Measurements from ENCODE around the gene CRIP2. TPM values are rescaled to one million over a fixed set of nuclear protein-coding genes. Genes with fewer than 3 reads are reported as not detected.

Gene CRIP2
- polyA plus RNA-seq, 1 donor, result 256 TPM

DNA sequence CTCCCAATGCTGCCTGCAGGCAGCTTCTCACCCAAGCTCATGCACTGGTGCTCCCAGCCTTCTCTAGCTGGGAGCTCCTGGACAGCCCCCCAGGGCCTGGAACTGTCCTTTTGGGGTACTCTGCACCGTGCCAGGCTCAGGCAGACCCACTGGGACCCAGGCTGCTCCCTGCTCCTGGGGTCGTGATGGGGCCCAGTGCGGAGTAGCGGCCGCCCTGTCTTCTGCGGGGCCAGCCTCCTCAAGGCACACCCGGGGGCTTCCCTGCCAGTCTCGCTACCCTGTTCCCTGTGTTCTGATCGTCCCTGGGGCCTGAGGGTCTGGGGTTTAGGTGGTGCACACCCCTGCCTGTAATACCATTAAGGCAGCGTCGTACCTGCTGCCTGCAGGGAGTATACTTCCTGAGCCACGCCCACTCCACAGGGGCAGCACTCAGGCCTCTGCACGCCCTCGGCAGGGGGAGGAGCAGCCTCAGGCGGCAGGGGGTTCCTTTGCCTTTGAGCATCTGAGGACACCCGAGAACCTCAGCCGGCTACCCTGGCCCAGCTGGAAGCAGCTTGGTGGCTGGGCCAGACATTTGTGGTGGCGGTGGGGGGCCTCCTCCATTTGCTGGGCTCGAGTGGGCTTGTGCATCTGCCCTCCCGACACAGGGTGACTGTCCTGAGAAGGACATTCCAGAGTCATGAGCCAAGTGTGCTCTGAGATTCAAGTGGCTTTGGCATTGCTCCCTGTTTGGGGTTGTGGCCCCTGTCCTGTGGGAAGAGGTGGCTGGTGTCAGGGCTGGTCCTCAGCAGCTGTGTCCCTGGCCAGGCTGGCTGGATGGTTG lies 9.2 kb upstream of the CRIP2 start:
- no peak for DNase-seq

DNA sequence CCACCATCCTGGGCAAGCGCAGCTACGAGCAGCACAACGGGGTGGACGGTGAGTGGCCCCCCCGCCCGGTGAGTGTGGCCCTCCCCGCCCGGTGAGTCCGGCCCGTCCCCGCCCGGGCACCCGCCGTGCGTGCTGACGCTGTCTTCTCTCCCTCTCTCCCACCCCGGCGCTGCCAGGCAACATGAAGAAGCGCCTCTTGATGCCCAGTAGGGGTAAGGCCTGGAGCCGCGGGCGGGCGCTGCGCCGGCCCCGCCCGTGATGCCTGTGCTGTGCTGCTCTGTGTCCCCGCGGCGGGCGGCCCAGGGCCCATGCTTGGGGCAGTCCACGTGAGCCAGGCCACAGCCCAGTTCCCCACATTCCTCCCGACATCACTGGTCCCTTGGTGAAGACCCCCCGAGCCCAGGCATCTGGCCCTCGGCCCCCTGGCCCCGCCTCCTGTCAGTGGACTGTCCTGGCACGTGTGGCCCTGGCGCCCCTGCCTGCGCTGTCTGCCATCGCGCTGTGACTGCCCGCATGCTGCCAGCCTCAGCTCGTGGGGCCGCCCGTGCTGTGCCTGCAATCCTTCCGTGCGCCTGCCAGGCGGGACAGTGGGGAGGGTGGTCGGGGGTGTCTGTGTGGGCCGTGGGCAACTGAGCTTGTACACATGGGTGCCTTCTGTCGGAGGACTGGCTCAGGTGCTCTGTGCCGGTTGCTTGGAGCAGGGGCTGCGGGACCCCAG lies 7.9 kb upstream of the CRIP2 start:
- no peak for DNase-seq

DNA sequence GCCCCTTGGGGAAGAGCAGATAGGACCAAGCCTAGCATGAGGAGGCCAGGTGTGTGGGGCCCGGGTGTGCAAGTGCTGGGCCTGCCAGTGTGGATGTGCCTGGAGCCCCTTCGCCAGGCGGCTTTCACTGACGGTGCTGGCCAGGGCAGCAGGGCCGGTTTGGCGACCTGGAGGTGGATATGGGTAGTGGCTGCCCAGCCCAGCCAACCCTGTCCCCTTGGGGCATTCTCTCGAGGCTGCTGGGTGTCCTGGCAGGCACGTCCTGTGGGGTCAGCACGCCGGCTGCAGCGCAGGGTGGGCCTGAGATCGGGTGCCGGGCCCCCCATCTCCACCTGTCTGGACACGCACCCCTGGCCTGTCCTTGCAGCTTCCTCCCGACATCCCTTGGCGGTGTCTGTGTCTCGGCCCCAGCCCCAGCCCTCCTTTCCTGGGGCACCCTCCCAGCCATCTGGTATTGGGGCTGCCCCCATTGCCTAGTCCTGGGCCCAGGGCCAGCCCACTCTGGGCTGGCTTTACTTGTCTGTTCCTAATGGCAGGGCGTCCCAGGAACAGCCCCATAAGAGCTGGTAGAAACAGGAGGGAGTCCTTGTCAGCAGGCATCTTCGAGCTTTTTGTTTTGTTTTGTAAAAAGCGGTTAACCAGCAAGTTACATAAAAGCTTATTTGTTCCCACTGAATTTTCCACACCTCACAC lies 7.2 kb upstream of the CRIP2 start:
- DNase-seq, result no peak

DNA sequence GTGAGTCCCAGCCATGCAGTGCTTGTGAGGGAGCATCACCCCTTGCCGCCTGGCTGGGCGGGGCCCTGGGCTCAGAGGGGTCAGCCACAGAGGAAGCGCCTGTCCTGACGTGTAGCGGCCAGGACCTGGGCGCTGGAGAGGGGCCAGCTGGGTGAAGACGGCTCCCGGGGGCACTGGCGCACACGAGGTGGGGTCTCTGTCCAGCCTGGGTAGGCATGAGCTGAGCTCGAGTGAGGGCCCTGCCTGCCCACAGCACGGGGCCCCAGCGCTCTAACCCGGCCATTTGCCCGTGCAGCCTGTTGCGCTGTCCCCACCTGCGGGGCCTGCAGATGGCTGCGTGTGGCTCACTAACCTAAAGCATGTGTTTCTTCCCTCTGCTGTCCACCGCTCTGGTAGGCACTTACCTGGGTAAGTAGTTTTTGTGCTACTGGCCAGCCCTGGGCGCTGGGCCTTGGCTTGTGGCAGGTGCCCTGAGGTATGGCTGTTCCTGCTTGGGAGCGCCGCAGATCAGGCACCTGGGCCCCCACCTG lies 6.6 kb upstream of the CRIP2 start:
- no peak for DNase-seq

DNA sequence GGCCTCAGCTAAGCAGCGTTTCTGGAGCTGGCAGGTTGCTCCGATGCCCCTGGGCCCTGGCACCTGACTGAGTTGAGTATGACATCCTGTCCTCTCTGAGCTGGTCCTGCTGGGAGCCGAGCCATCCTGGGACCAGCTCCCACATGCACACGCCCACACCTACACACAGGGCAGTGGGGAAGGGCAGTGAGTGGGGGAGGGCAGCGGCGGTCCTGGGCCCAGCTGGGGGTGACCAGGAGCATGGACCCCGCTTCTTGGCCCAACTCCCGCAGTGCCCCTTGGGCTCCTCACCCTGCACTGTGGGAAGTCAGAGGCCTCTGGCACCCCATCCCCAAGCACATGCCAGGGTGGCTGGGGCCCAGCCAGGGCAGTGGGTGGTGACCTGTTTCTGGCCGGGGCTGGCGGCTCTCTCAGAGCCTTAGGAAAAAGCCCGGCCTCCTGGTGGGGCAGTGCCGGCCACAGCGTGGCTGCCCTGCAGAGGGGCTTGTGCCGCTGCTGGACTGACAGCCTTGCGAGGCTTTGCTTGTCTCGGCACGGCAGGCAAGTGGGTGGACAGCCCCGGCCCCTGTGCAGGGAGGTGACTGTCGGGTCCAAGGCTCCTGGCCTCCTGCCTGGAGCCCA lies 5.9 kb upstream of the CRIP2 start:
- no peak for DNase-seq

DNA sequence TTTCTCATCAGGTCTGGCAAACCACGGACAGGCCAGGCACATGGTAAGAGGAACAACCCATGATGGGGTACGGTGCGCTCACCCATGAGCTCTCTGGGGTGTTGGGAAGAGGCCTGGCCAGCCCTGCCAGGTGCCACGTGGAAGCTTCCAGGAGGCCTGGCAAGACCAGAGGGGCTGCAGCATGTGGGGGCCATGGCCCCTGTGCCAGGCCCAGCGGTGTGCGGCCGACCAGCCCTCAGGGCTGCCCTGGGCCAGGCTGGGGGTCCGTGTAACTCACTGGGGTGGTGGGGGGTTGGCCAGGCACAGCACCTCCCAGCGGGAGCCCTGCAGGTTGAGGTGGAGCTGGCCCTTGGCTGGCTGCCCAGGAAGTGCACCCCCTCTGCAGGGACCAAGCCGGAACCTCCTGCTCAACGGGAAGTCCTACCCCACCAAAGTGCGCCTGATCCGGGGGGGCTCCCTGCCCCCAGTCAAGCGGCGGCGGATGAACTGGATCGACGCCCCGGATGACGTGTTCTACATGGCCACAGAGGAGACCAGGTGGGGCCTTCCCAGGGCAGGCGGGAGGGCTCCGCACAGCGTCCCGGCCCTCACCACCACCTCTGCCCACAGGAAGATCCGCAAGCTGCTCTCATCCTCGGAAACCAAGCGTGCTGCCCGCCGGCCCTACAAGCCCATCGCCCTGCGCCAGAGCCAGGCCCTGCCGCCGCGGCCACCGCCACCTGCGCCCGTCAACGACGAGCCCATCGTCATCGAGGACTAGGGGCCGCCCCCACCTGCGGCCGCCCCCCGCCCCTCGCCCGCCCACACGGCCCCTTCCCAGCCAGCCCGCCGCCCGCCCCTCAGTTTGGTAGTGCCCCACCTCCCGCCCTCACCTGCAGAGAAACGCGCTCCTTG lies 4.9 kb upstream of the CRIP2 start:
- DNase-seq, result no peak

DNA sequence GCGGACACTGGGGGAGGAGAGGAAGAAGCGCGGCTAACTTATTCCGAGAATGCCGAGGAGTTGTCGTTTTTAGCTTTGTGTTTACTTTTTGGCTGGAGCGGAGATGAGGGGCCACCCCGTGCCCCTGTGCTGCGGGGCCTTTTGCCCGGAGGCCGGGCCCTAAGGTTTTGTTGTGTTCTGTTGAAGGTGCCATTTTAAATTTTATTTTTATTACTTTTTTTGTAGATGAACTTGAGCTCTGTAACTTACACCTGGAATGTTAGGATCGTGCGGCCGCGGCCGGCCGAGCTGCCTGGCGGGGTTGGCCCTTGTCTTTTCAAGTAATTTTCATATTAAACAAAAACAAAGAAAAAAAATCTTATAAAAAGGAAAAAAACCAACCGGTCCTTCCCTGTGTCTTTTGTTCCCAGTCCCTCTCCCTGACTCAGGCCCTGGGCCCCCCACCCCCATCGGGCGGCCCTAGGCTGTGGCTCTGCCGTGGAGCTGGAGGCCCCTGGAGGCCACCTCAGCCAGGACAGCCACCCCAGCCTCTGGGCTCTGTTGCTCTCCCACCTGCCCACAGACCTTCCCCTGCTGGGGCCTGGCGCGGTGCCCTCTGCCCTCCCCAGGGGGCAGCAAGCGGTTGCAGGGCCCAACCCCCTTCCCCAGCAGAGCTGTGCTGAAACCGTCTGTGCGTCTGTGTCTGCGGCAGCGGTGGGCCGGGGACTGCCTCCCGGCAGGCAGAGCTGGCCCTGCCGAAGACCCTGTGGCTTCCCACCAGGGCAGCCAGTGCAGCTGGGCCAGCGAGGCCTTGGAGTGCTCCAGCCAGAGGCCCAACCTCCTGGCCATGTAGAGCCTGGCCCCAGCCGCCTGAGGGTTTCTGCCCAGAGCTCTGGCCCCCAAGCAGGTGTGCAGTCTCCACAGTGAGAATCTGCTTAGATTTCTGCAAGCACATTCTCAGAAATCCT lies 4.0 kb upstream of the CRIP2 start:
- no peak for DNase-seq

DNA sequence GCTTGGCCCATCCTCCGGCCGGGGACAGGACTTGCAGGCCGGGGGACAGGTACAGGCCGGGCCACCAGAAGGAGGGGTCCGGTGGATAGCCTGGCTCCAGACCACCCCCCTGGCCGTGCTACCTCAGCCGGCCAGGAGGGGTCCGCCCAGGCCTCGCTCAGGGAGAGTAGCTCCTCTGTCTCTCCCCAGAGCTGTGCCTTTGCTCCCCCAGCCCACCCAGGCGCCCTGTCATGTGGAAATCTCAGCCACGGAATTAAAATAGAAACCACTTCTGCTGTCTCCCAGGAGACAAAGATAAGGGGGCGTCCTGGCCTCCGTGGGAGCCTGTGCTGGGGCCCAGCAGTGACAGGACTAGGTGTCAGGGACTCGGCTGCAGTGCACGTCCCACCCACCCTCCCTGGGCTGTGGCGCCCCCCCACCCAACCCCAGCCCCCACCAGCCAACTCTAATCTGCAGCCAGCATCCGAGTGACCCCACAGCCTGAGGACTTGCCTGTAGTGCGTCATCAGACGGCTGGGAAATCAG lies 3.3 kb upstream of the CRIP2 start:
- DNase-seq, result no peak

DNA sequence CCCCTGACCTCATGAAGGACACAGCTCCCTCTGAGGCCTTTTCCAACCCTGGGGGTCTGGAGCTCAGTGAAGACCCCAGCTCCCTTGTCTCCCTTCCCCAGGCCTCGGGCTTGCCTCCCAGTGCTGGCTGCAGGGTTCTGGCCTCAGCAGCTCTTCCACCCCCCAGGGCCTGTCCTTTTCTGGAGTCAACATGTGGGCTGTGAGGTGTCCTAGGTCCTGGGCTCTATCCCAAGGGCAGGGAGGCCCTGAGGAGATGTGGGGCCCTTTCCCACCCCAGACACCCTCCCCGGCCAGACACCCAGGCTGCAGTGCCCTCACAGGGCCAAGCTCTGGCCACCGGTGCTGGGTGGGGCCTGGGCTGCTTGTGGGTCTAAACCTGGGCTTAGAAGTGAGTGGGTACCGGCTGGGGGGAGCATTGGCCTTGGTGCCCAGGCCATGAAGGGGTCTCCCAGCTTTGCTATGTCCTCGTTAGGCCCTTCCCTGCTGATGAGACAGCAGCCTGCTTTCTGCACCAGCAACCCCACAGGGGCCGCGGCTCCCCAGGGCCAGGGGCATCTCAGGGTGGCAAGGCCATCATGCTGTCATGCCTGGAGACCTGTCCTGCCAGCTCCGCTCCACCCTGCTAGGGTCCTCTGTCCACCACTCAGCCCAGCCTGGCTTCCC lies 2.7 kb upstream of the CRIP2 start:
- DNase-seq, result no peak

DNA sequence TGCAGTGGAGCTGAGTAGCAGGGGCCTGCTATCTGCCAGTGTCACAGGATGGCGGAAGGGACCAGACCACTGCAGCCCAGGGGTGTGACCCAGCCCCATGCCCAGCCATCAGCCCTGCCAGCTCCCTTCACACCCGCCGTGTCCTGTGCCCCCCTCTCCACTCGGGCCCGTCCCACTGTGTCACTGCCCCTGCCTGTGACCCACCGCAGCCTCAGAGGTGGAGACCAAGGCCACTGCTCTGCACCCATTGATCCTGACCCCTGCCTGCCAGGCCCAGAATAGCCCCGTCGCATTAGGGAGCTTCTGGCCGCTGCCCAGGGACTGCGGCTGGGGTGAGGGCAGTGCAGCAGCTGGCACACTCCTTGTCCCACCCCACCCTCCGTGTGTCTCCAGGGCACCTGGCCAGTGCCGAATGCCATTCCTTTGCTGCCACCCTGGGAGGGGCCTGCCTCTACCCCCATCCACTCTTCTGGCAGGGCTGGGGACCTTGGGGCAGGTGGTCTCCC lies 2.1 kb upstream of the CRIP2 start:
- DNase-seq, result no peak

DNA sequence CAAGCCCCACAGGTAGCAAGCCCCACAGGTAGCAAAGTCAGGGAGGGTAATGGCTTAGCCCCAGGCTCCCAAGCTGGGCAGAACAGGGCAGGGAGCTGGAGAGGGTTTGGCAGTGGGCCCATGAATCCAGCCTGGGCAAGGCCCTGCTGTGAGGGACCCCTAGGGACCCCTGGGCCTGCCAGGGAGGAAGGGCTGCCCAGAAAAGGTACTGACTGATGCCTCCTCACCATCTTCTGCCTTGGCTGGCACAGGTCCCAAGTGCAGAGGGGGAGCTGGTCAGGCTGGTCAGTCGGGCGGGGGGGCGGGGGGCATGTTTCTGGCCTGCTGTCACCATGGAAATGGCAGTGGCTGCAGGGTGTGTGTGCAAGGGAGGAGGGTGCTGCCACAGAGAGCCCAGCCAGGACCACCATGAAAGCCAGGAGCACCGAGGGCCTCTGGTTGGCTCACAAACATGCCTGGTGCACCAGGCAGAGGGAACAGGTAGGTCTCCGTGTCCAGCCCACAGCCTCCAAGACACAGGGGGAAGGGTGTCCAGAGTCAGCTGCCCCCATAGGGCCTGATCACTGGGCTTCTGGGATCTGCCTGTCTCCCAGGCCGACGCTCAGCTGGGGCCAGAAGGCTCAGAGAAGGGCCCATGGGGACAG lies 1.5 kb upstream of the CRIP2 start:
- DNase-seq, result no peak

DNA sequence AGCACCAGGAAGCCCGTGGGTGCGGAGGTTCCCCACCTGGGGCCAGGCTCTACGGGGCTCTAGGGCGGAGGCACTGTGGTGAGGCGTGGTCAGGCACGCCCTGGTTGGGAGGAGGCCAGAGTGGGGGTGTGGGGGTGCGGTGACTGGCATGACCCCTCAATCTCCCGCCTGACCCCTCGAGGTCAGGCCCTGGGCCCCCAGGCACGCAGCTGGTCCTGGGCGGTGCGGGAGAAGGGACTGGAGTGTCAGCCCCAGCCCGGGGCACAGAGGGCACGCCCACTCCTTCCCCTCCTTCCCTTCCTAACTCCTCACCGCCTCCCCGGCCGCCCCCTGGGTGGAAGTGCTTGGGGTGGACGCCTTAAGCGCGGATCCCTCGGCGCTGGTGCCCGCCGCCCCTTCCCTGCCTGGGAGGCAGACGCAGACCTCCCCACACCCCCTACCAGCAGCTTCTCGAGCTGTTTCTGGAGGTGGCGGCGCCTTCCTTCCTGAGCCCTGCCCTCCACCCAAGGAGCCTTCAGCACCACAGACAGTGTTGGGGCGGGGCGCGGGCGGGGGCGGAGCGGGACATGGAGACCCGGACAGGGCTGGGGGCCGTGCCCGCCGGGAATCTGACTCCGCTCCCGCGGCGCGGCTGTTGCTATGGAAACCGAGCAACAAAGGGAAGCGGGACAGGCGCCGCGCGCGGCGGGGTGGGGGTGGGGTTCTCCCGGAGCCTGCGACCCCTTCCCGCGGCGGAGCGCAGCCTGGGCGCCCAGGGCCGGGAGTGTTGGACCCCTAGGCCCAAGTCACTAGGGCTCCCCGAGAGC lies 741 bp upstream of the CRIP2 start:
- peak; percentile 78 for DNase-seq

DNA sequence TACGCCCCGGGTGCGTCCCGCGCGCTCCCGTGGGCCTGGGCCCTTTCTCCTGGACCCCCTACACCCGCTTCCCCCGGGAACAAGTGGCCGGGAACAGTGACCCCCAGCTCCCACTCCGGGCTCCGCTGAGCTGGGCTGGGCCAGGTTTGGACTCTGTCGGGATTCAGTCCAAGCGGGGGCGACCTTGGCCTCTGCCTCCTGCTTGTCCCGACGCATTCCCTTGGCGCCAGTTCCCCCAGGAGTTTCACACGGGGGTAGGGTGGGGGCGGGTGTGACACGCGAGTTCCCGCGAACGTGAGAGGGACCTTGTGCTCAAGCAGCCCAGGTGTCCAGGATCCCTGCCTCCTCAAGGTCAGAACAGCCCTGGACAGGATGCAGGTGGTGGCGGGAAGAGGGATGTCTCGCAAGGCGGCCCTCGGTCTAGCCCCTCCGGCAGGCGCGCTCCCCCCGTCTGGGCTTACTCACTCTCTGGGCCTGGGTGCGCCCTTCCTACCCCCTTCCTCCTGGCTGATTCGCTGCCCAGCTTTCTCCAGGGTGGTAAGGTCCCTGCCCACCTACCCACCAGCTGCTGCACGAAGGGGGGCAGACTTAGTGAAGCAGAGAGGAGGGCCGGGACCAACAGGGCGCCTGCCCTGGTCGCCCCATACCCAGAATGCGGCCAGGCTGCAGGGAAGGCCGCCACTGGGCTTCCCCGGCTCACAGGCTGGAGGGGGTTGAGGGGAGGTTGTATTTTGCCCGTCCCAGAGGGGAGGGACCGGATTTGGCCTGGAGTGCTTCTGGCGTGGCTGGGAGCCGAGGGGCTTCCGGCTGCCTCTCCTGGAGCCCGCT lies 862 bp downstream of the CRIP2 start:
- no peak for DNase-seq

DNA sequence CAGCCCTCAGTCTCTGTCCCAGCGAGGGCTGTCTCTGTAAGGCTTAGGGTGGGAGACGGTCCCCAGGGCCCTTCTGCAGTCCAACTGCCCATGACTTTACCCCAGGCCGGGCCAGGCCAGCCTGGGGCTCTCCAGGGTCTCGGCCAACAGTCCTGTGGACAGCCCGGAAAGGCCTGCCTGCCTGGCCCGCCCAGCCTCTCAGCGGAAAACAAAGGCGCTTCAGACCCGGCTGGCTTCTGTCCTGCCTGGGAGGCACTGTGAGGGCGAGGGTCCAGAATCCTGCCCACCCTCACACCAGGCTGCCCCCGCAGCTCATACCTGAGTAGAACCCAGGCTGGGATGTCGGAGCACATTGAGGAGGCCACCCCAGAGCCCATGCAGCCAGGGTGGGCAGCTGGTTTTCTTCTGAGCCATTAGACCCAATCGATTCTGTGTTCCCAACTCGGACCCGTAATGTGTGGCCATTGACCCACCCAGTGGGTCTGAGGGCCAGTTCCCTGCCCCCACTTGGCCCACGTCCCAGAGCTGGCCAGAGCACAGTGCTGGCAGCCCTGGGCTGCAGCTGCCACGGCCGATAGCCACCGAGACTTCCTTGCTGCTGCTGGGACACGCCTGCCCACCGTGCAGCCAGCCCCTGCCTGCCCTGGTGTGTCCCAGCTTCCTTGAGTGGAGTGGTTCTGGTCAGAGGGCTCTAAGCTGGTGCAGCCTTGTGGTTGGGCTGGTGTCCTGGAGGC lies 1.6 kb downstream of the CRIP2 start:
- DNase-seq, result no peak

DNA sequence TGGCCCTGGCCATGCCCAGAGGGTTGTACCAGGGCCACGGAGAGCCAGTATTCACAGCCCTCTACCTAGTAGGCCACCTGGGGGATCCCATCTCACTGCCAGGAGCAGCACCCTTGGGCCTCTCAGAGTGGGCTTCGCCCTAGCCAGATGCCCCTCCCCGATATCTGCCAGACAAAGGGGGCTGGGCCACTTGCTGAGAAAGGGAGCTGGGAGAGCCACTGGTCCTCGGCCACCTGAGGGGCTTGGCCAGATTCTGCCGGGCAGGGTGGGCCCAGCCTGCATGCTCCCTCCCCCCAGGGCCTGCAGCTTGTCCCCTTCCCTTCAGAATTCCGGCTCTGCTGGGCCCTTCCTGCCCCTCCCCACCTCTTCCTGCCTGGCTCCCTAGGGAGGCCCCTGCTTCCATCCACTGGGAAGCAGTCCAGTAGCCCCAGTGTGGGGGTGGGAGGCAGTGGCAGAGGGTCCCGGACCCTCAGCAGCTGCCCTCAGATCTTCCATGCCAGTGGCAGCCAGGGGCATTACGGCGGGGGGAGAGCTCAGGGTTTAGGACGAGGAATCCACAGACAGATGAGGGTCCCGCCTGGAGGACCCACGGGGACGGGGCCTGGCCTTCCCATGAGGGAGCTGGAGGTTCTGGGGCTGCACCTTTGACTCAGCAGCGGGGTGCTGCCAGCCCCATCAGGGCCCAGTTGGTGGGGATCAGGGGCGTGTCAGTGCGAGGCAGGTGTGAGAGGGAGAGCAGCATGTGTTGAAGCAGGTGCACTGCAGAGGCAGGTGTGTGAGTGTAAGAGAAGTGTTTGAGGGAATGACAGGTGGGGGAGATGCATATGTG lies 2.4 kb downstream of the CRIP2 start:
- DNase-seq, result no peak
